H1 (cell line): ENCODE results near the gene UCP1. TPM values are rescaled to one million over a fixed set of nuclear protein-coding genes. Genes with fewer than 3 reads are reported as not detected.

Experiments
- CTCF ChIA-PET: fragments of 300-600 bp; sonication (Branson Sonifier 250); formaldehyde crosslinking; loops from one replicate; lab custom pipeline; 2021; ENCODE audit not compliant: partially characterized antibody; lab: Charles Lee
- POLR2A ChIA-PET: fragments of 300-600 bp; sonication (Branson Sonifier 250); formaldehyde crosslinking; loops from one replicate; lab custom pipeline; 2021; ENCODE audit warnings: inconsistent platforms; ENCODE audit not compliant: partially characterized antibody; lab: Charles Lee
- DNase-seq, 2 experiments: peaks; one replicate each; pipeline versions ENCODE4 v3.0.0 to v3.0.0-alpha.2; 2010 to 2022; ENCODE audit warnings: low spot score in 2 of 2, low read depth in 1 of 2, mixed read lengths in 1 of 2
- FAIRE-seq: peaks from 2 replicates; lab custom pipeline; 2011; peaks lifted over from hg19 to GRCh38; lab: Jason Lieb, UNC
- H2AFZ ChIP-seq: 2 replicates; pipeline ENCODE4 v1.8.1; 2012; ENCODE audit warnings: low read length, inconsistent platforms
- H2AK5ac ChIP-seq: 2 replicates; pipeline ENCODE4 v1.6.1; 2013; ENCODE audit warnings: low read depth, low read length
- H2BK120ac ChIP-seq: replicated peaks from 2 replicates; pipeline ENCODE3; 2013; ENCODE audit warnings: low read depth, low read length, inconsistent platforms
- H2BK12ac ChIP-seq: 2 replicates; pipeline ENCODE4 v1.6.1; 2013; ENCODE audit warnings: low read depth, low read length
- H2BK15ac ChIP-seq: 2 replicates; pipeline ENCODE4 v1.6.1; 2013; ENCODE audit warnings: low read length
- H2BK20ac ChIP-seq: 2 replicates; pipeline ENCODE4 v1.6.1; 2013; ENCODE audit warnings: low read length
- H2BK5ac ChIP-seq: 2 replicates; pipeline ENCODE4 v1.6.1; 2013; ENCODE audit warnings: low read depth, low read length
- H3K14ac ChIP-seq: 2 replicates; pipeline ENCODE4 v1.6.1; 2013; ENCODE audit warnings: inconsistent platforms; ENCODE audit not compliant: insufficient read length
- H3K18ac ChIP-seq: 2 replicates; pipeline ENCODE4 v1.6.1; 2013; ENCODE audit warnings: low read length; ENCODE audit errors: extremely low read depth
- H3K23ac ChIP-seq: 2 replicates; pipeline ENCODE4 v1.6.1; 2013; ENCODE audit warnings: inconsistent platforms; ENCODE audit not compliant: insufficient read length
- H3K23me2 ChIP-seq: 2 replicates; pipeline ENCODE4 v1.6.1; 2013; ENCODE audit warnings: low read depth, low read length
- H3K27ac ChIP-seq: 2 replicates; pipeline ENCODE4 v1.6.1; 2011; ENCODE audit warnings: low read depth, low read length, inconsistent platforms
- H3K27me3 ChIP-seq, 4 experiments: replicated peaks in 1 of 4; 1 replicate in 1 of 4; 2 replicates in 3 of 4; pipeline versions ENCODE4 v1.6.1 to v1.8.1; 2011 to 2013; ENCODE audit warnings: low read length in 3 of 4, mild to moderate bottlenecking in 3 of 4, inconsistent platforms in 2 of 4, mixed read lengths in 2 of 4, moderate library complexity in 1 of 4; ENCODE audit not compliant: control insufficient read depth in 3 of 4, insufficient read depth in 3 of 4; ENCODE audit errors: extremely low read depth in 1 of 4
- H3K36me3 ChIP-seq, 4 experiments: 2 replicates each; pipeline versions ENCODE4 v1.6.1 to v1.8.1; 2011 to 2013; ENCODE audit warnings: mild to moderate bottlenecking in 4 of 4, low read length in 3 of 4, moderate library complexity in 2 of 4, control low read depth in 1 of 4, inconsistent platforms in 1 of 4; ENCODE audit not compliant: insufficient read depth in 4 of 4, control insufficient read depth in 2 of 4
- H3K4ac ChIP-seq: replicated peaks from 2 replicates; pipeline ENCODE3; 2013; ENCODE audit warnings: low read length, low read depth, mixed read lengths, inconsistent platforms; ENCODE audit not compliant: insufficient read length
- H3K4me1 ChIP-seq, 4 experiments: replicated peaks in 1 of 4; 1 replicate in 1 of 4; 2 replicates in 3 of 4; pipeline versions ENCODE4 v1.6.1 to v1.8.1; 2011 to 2013; ENCODE audit warnings: low read length in 3 of 4, inconsistent platforms in 2 of 4, mixed read lengths in 1 of 4; ENCODE audit not compliant: insufficient read depth in 4 of 4, control insufficient read depth in 3 of 4
- H3K4me2 ChIP-seq, 2 experiments: 2 replicates each; pipeline versions ENCODE4 v1.6.1 to v1.8.1; 2011 to 2013; ENCODE audit warnings: low read depth in 2 of 2, low read length in 2 of 2, control low read depth in 1 of 2, inconsistent platforms in 1 of 2, mild to moderate bottlenecking in 1 of 2; ENCODE audit not compliant: insufficient read depth in 1 of 2
- H3K4me3 ChIP-seq, 4 experiments: fragments of 200-600, 300-600 bp in 1 of 4; sonication (generic), shearing (Covaris generic), sonication (Bioruptor Twin) in 1 of 4; 2 replicates each; pipeline versions ENCODE4 v1.5.1 to v1.8.1; 2011 to 2016; ENCODE audit warnings: low read length in 4 of 4, low read depth in 3 of 4, control low read depth in 2 of 4, inconsistent platforms in 2 of 4, mild to moderate bottlenecking in 2 of 4, mixed read lengths in 1 of 4, moderate library complexity in 1 of 4; ENCODE audit not compliant: insufficient read depth in 2 of 4; ENCODE audit errors: extremely low read depth in 1 of 4
- H3K56ac ChIP-seq: replicated peaks from 2 replicates; pipeline ENCODE3; 2013; ENCODE audit warnings: low read depth, mild to moderate bottlenecking, mixed read lengths, low read length, inconsistent platforms; ENCODE audit not compliant: insufficient read length
- H3K79me1 ChIP-seq: 2 replicates; pipeline ENCODE4 v1.6.1; 2013; ENCODE audit warnings: low read depth, low read length, control low read depth
- H3K79me2 ChIP-seq, 2 experiments: 2 replicates each; pipeline versions ENCODE4 v1.6.1 to v1.8.1; 2012 to 2013; ENCODE audit warnings: low read length in 2 of 2, mild to moderate bottlenecking in 2 of 2, inconsistent platforms in 1 of 2; ENCODE audit not compliant: insufficient read depth in 2 of 2, control insufficient read depth in 1 of 2
- H3K9ac ChIP-seq, 4 experiments: replicated peaks in 1 of 4; 1 replicate in 1 of 4; 2 replicates in 3 of 4; pipeline versions ENCODE4 v1.6.1 to v1.8.1; 2011 to 2013; ENCODE audit warnings: low read depth in 3 of 4, low read length in 3 of 4, control low read depth in 2 of 4, mild to moderate bottlenecking in 2 of 4, moderate library complexity in 2 of 4, inconsistent platforms in 1 of 4; ENCODE audit errors: extremely low read depth in 1 of 4
- H3K9me3 ChIP-seq, 2 experiments: 2 replicates each; pipeline versions ENCODE4 v1.6.1 to v1.8.1; 2012 to 2013; ENCODE audit warnings: mild to moderate bottlenecking in 2 of 2, moderate library complexity in 2 of 2, control low read depth in 1 of 2, inconsistent platforms in 1 of 2, low read depth in 1 of 2, low read length in 1 of 2, mixed read lengths in 1 of 2; ENCODE audit not compliant: insufficient read depth in 2 of 2
- H4K20me1 ChIP-seq, 2 experiments: replicated peaks in 1 of 2; 2 replicates each; pipeline versions ENCODE3 to v1.8.1; 2011 to 2013; ENCODE audit warnings: inconsistent platforms in 2 of 2, low read length in 2 of 2, mild to moderate bottlenecking in 1 of 2; ENCODE audit not compliant: insufficient read depth in 2 of 2, control insufficient read depth in 1 of 2
- H4K5ac ChIP-seq: 2 replicates; pipeline ENCODE4 v1.6.1; 2013; ENCODE audit warnings: low read length, low read depth, mixed read lengths, inconsistent platforms; ENCODE audit not compliant: insufficient read length
- H4K8ac ChIP-seq: 2 replicates; pipeline ENCODE4 v1.8.0; 2013; ENCODE audit warnings: mild to moderate bottlenecking, moderate library complexity, low read length, inconsistent platforms; ENCODE audit not compliant: insufficient read depth; ENCODE audit errors: extremely low read depth
- H4K91ac ChIP-seq: replicated peaks from 2 replicates; pipeline ENCODE3; 2013; ENCODE audit warnings: low read length, mixed read lengths, inconsistent platforms; ENCODE audit not compliant: insufficient read length
- BCL11A ChIP-seq, 2 experiments: IDR thresholded peaks; one replicate each; pipeline ENCODE4 v1.6.1; 2011; ENCODE audit warnings: low read depth in 2 of 2, low read length in 2 of 2, mild to moderate bottlenecking in 2 of 2
- CTCF ChIP-seq, 3 experiments: IDR thresholded peaks; 1 replicate in 2 of 3; 2 replicates in 1 of 3; pipeline versions ENCODE4 v1.5.1 to v1.6.1; 2011; ENCODE audit warnings: low read length in 3 of 3, mild to moderate bottlenecking in 3 of 3, inconsistent platforms in 2 of 3, low read depth in 1 of 3, moderate library complexity in 1 of 3; ENCODE audit not compliant: insufficient read depth in 1 of 3; ENCODE audit errors: control extremely low read depth in 1 of 3
- E2F6 ChIP-seq: IDR thresholded peaks from 2 replicates; pipeline ENCODE4 v1.6.1; 2012; ENCODE audit warnings: inconsistent platforms
- HDAC2 ChIP-seq, 2 experiments: fragments of 300-600 bp in 1 of 2; sonication (generic) in 1 of 2; IDR thresholded peaks; 2 replicates each; pipeline ENCODE4 v1.6.1; 2011 to 2012; ENCODE audit warnings: low read depth in 2 of 2, low read length in 2 of 2, mild to moderate bottlenecking in 2 of 2, moderate library complexity in 2 of 2, borderline replicate concordance in 1 of 2, inconsistent platforms in 1 of 2
- RAD21 ChIP-seq, 2 experiments: IDR thresholded peaks in 1 of 2; conservative IDR thresholded peaks in 1 of 2; 2 replicates each; pipeline ENCODE4 v1.6.1; 2011; ENCODE audit warnings: low read depth in 2 of 2, low read length in 2 of 2, improper control_type of control experiment in 1 of 2, inconsistent platforms in 1 of 2, mild to moderate bottlenecking in 1 of 2, moderate library complexity in 1 of 2
- SP4 ChIP-seq: IDR thresholded peaks from 2 replicates; pipeline ENCODE4 v1.6.1; 2012; ENCODE audit warnings: low read length, inconsistent platforms
- SUZ12 ChIP-seq: fragments of 200-600 bp; sonication (generic); IDR thresholded peaks from 2 replicates; pipeline ENCODE4 v1.6.1; 2012; ENCODE audit warnings: mild to moderate bottlenecking, inconsistent platforms, low read length, moderate library complexity, mixed read lengths
- TAF1 ChIP-seq: IDR thresholded peaks from 2 replicates; pipeline ENCODE4 v1.6.1; 2011; ENCODE audit warnings: mild to moderate bottlenecking, low read depth, low read length
- WGBS, 2 experiments: shearing (Covaris generic) in 1 of 2; methylation state at CpG; one replicate each; pipeline versions ENCODE4 v1.1.6 to v1.1.7; 2013 to 2015; ENCODE audit warnings: low lambda C conversion rate in 2 of 2, mixed read lengths in 2 of 2, inconsistent platforms in 1 of 2, low coverage in 1 of 2, missing lambda C conversion rate in 1 of 2; ENCODE audit not compliant: insufficient replicate concordance in 2 of 2, insufficient coverage in 1 of 2, insufficient read length in 1 of 2; ENCODE audit errors: extremely low coverage in 1 of 2, missing lambda C conversion rate in 1 of 2; 5-methylcytosine and 5-hydroxymethylcytosine counted together
- polyA plus RNA-seq, 7 experiments: library from polyadenylated mRNA; depleted of rRNA in 3 of 7; stranded (reverse) in 5 of 7; unstranded in 2 of 7; fragments of >200 nt in 5 of 7; fragments of 200-250 nt in 2 of 7; gene quantifications; 1 replicate in 5 of 7; 2 replicates in 1 of 7; 4 replicates in 1 of 7; pipeline versions ENCODE4 v1.2.1 to v1.2.3, GENCODE V29; 2011 to 2013; ENCODE audit warnings: missing spikeins in 2 of 7, mixed read lengths in 2 of 7
- total RNA-seq: library from RNA; stranded (reverse); fragmentation: NEBNext Ultra II Directional; extraction: Animal tissue kit (Norgen Biotek cat#: 25700); gene quantifications from 2 replicates; pipeline ENCODE4 v1.2.1, GENCODE V29; 2021
- TF ChIP-seq, protein P1 (sequence below): IDR thresholded peaks from 2 replicates; pipeline ENCODE4 v1.6.1; 2012; ENCODE audit warnings: inconsistent platforms

Gene UCP1
- total and polyA plus RNA-seq, 2 of the 8 experiments (the other 6 are each of a cell fraction or from before 2014, with no cell fraction given) = 0.20 to 0.44 TPM

GRCh38 chr4:140571620-140572019 is 2.9 kb upstream of the UCP1 start:
- no peak overlapping the region for H3K4me3 ChIP-seq
- no peak overlapping the region for H2BK15ac ChIP-seq
- H3K9ac ChIP-seq = no peak overlapping the region
- H4K8ac ChIP-seq = no peak overlapping the region
- peaks cover 0 to 3% of the 10 kb centered on the region in 2 experiments; a peak in 1 of 4 replicates for H3K9me3 ChIP-seq
- H3K14ac ChIP-seq = no peak overlapping the region
- H3K4ac ChIP-seq = no peak overlapping the region
- H3K4me1 ChIP-seq = peaks cover 0 to 8% (median 3%) of the 10 kb centered on the region in 4 experiments; a peak in 3 of 7 replicates
- peaks cover 10% of the 10 kb centered on the region for H3K23me2 ChIP-seq
- no peak overlapping the region for H2BK12ac ChIP-seq
- no peaks in the 10 kb centered on the region for H3K79me2 ChIP-seq
- DNase-seq = no peak
- H2BK5ac ChIP-seq = no peak overlapping the region
- H3K79me1 ChIP-seq = no peaks in the 10 kb centered on the region
- no peak overlapping the region for H3K27ac ChIP-seq
- no peak overlapping the region for H2BK120ac ChIP-seq
- H3K56ac ChIP-seq = no peak overlapping the region
- H3K27me3 ChIP-seq = peaks cover 27 to 45% (median 39%) of the 10 kb centered on the region in 4 experiments
- H2AFZ ChIP-seq = no peak overlapping the region
- no peak for FAIRE-seq
- no peak overlapping the region for H4K91ac ChIP-seq
- H3K36me3 ChIP-seq = no peaks in the 10 kb centered on the region
- no peak overlapping the region for H3K4me2 ChIP-seq
- H4K20me1 ChIP-seq = no peaks in the 10 kb centered on the region
- 86% methylated on average over 2 of the region's 2 CpGs; no CpG with 5 or more reads in 1 of the 2 experiments for WGBS, 2 experiments
- no peak overlapping the region for H3K18ac ChIP-seq
- H2BK20ac ChIP-seq = no peak overlapping the region
- ChIA-PET POLR2A (no interaction called here), CTCF (interaction anchor here (0.6 kb wide), 1 partner anchor 241 kb away, joined by 3 read pairs; no protein-coding TSS in a partner anchor)
- H4K5ac ChIP-seq = no peak overlapping the region
- H3K23ac ChIP-seq = no peak overlapping the region
- H2AK5ac ChIP-seq = no peak overlapping the region
- TF ChIP-seq HDAC2 (IDR thresholded peaks at IDR 0.05; ENCODE audit: borderline replicate concordance in 1 of 2, low read depth in 2 of 2, low read length in 2 of 2) (no peak), SP4 (no peak), E2F6 (no peak), SUZ12 (no peak), CTCF (IDR thresholded peaks at IDR 0.05; ENCODE audit: control extremely low read depth in 1 of 3, insufficient read depth in 1 of 3, low read depth in 1 of 3, low read length in 3 of 3) (no peak), BCL11A (IDR thresholded peaks at IDR 0.05; ENCODE audit: low read depth in 2 of 2, low read length in 2 of 2) (no peak), RAD21 (IDR thresholded peaks at IDR 0.05 in 1 of 2, conservative IDR thresholded peaks at IDR 0.05 in 1 of 2; ENCODE audit: low read depth in 2 of 2, low read length in 2 of 2) (no peak), TAF1 (no peak)
- TF ChIP-seq, protein P1, sequence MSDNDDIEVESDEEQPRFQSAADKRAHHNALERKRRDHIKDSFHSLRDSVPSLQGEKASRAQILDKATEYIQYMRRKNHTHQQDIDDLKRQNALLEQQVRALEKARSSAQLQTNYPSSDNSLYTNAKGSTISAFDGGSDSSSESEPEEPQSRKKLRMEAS = no peak
